Measurements from ENCODE around the gene NUTM2D. TPM values are rescaled to one million over a fixed set of nuclear protein-coding genes. Genes with fewer than 3 reads are reported as not detected.
"Not testable (repeated sequence)": the region's sequence is repeated elsewhere in the genome, so short reads cannot be mapped to it uniquely, and the experiment has no call there.

The NUTM2D gene, protein sequence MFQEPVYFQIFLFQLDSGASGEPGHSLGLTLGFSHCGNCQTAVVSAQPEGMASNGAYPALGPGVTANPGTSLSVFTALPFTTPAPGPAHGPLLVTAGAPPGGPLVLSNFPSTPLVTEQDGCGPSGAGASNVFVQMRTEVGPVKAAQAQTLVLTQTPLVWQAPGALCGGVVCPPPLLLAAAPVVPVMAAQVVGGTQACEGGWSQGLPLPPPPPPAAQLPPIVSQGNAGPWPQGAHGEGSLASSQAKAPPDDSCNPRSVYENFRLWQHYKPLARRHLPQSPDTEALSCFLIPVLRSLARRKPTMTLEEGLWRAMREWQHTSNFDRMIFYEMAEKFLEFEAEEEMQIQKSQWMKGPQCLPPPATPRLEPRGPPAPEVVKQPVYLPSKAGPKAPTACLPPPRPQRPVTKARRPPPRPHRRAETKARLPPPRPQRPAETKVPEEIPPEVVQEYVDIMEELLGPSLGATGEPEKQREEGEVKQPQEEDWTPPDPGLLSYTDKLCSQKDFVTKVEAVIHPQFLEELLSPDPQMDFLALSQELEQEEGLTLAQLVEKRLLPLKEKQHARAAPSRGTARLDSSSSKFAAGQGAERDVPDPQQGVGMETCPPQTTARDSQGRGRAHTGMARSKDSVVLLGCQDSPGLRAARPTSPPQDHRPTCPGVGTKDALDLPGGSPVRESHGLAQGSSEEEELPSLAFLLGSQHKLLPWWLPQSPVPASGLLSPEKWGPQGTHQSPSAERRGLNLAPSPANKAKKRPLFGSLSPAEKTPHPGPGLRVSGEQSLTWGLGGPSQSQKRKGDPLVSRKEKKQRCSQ
- total RNA-seq, result 1 to 10 TPM; 3.7 to 4.0 TPM
- polyA plus RNA-seq (2013, experiment 1 of 2), result 3.8 TPM
- 4.0 TPM for polyA plus RNA-seq (2013, experiment 2 of 2)
- 0.06 to 3.4 (median 1.00) reads per million in 172 experiments for total RNA-seq

DNA sequence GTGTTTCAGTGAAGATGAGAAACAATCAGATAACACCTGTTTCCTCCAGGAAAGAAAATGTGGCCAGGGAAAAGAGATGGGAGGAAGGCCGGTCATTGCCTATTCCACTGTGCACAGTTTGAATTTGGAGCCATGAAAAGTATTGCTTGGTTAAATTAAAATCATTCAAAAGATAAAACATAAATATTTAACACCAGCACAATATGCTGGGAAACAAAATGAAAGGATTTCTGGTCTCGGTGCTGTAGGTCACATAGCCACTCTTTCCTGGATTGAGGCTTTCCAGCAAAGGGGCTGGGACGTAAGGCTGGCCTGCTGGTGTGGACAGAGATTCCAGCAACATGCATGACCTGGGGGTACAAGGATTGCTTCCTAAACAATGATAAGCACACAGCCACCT is at the start of gene NUTM2D:
TSS of gene NUTM2D (plus strand) at position 301 of the 400 bp plus-strand sequence. CDS start 522 bp downstream, outside the sequence.
- H3K9me3 Mint-ChIP-seq; DNase-seq; H3K27ac ChIP-seq (ENCODE audit: low read depth in 1 of 2, low read length in 2 of 2); H3K36me3 ChIP-seq (ENCODE audit: insufficient read depth, low read length); H3K36me3 Mint-ChIP-seq (ENCODE audit: low read depth); H3K4me1 ChIP-seq (ENCODE audit: insufficient read depth, low read length); H3K27me3 Mint-ChIP-seq; ATAC-seq (ENCODE audit: poor library complexity); CTCF ChIA-PET; intact Hi-C loops (cut with DNase I, micrococcal nuclease); H3K27me3 ChIP-seq (ENCODE audit: control insufficient read depth in 1 of 2, insufficient read depth in 2 of 2, low read length in 2 of 2); H3K4me3 Mint-ChIP-seq; H3K27ac Mint-ChIP-seq; H3K4me3 ChIP-seq (ENCODE audit: low read length); H3K4me1 Mint-ChIP-seq (ENCODE audit: low read depth); POLR2A ChIA-PET; H3K9me3 ChIP-seq (ENCODE audit: control insufficient read depth in 1 of 2, insufficient read depth in 1 of 2, low read length in 2 of 2): not testable (repeated sequence)

DNA sequence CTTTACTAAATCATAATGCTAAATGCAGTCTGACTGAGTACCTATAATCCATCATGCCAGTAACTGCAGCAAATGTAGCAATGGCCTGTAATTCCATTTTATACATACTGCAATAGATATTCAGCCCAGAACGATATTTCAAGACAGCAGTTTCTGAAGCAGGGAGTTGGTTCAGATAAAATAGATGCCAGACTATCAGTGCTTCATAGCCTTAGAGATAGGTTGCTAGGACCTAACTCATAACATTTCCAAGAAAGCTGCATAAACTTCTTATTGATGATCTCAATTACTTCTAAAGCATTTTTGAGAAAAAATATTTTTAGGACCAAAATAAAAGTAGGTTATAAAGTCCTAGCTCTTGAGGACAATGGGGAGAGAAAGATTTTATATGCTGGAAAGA is 48.8 kb upstream of the NUTM2D start:
- CTCF ChIA-PET; DNase-seq; ATAC-seq (ENCODE audit: poor library complexity); H3K4me3 ChIP-seq (ENCODE audit: low read length); H3K36me3 ChIP-seq (ENCODE audit: insufficient read depth, low read length); intact Hi-C loops (cut with DNase I, micrococcal nuclease); H3K9me3 ChIP-seq (ENCODE audit: control insufficient read depth in 1 of 2, insufficient read depth in 1 of 2, low read length in 2 of 2); POLR2A ChIA-PET; H3K36me3 Mint-ChIP-seq (ENCODE audit: low read depth); H3K9me3 Mint-ChIP-seq; H3K4me3 Mint-ChIP-seq; H3K27me3 Mint-ChIP-seq; H3K4me1 ChIP-seq (ENCODE audit: insufficient read depth, low read length); H3K27ac Mint-ChIP-seq; H3K4me1 Mint-ChIP-seq (ENCODE audit: low read depth); H3K27me3 ChIP-seq (ENCODE audit: control insufficient read depth in 1 of 2, insufficient read depth in 2 of 2, low read length in 2 of 2); H3K27ac ChIP-seq (ENCODE audit: low read depth in 1 of 2, low read length in 2 of 2): not testable (repeated sequence)

DNA sequence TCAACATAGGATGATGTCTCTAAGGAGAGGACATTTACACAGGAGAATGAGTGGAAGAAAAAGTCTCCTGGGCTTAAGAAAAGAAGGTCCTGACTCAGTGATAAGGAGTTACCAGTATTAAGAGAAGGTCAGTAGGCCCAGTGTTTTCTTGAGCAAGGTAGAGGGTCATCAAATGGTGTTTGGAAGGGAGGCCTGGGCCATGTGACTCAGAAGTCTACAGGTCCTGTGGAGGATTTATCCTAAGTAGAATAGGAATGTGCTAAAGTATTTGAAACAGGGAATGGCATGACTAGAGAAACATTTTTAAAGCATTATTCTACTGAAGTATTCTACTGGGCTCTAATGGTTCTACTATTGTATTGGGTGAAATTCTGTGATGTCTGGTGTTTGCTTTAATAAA is 47.9 kb upstream of the NUTM2D start:
- ATAC-seq (ENCODE audit: poor library complexity), result not testable (repeated sequence)

DNA sequence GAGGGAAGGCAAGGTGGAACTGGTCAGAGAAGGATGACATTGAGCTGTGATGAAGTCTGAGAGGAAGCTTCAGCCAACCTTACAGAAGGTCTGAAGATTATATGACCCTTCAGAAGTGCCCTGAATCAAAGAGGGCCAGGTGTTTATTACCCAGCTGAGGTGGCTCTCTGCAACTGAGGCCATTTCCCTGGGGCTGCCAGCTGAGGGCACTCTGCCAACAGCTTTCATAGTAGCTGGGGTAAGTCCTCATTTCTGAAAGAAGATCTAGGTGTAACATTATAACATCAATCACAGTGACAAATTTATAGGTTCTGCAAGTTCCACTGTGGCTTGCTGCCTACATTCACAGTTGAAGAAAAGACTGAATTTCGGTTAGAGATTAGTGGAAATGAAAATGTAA is 46.0 kb upstream of the NUTM2D start:
- H3K36me3 ChIP-seq (ENCODE audit: insufficient read depth, low read length); H3K4me1 ChIP-seq (ENCODE audit: insufficient read depth, low read length); H3K4me1 Mint-ChIP-seq (ENCODE audit: low read depth); H3K9me3 ChIP-seq (ENCODE audit: control insufficient read depth in 1 of 2, insufficient read depth in 1 of 2, low read length in 2 of 2); H3K27me3 Mint-ChIP-seq; H3K9me3 Mint-ChIP-seq; H3K4me3 ChIP-seq (ENCODE audit: low read length); H3K4me3 Mint-ChIP-seq; H3K27ac Mint-ChIP-seq; H3K27me3 ChIP-seq (ENCODE audit: control insufficient read depth in 1 of 2, insufficient read depth in 2 of 2, low read length in 2 of 2); POLR2A ChIA-PET; H3K27ac ChIP-seq (ENCODE audit: low read depth in 1 of 2, low read length in 2 of 2); intact Hi-C loops (cut with DNase I, micrococcal nuclease); ATAC-seq (ENCODE audit: poor library complexity); CTCF ChIA-PET; H3K36me3 Mint-ChIP-seq (ENCODE audit: low read depth); DNase-seq: not testable (repeated sequence)

More for the DNA sequence above, 47.9 kb upstream of the NUTM2D start:
- H3K9me3 Mint-ChIP-seq; H3K4me3 ChIP-seq (ENCODE audit: low read length); CTCF ChIA-PET; H3K27me3 Mint-ChIP-seq; H3K27ac Mint-ChIP-seq; POLR2A ChIA-PET; DNase-seq; H3K4me3 Mint-ChIP-seq; H3K4me1 Mint-ChIP-seq (ENCODE audit: low read depth); H3K4me1 ChIP-seq (ENCODE audit: insufficient read depth, low read length); H3K36me3 ChIP-seq (ENCODE audit: insufficient read depth, low read length); H3K27ac ChIP-seq (ENCODE audit: low read depth in 1 of 2, low read length in 2 of 2); H3K27me3 ChIP-seq (ENCODE audit: control insufficient read depth in 1 of 2, insufficient read depth in 2 of 2, low read length in 2 of 2); H3K36me3 Mint-ChIP-seq (ENCODE audit: low read depth); H3K9me3 ChIP-seq (ENCODE audit: control insufficient read depth in 1 of 2, insufficient read depth in 1 of 2, low read length in 2 of 2); intact Hi-C loops (cut with DNase I, micrococcal nuclease): not testable (repeated sequence)

DNA sequence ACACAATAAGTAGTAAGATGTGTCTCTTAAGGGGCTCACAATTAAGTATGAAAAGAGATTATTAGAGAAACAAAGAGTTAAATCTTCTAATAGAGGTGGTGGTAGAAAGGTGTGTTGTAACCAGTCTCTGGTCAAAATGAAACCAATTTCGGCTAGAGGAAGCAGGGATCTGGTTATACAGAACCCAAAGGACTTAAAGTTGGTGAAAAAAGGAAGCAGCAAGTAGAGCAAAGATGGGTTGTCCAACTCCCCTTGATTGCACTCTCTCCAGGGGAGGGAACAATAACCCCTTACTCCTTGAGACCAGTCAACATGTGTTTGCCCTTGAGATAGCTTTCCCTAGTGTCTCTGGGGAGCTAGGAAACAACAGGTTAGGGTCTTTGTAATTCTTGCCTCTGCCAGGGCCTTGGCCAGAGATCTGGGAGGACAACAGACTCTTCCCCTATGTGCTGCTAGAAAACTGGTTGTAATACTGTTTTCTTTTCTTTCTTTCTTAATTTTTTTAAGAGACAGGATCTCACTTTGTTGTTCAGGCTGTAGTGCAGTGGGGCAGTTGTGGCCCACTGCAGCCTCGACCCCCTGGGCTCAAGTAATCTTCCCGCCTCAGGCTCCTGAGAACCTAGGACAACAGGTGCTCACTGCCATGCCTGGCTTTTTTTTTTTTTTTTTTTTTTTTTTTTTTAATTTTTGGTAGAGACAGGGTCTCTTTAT is 43.7 kb upstream of the NUTM2D start:
- POLR2A ChIA-PET; H3K36me3 Mint-ChIP-seq (ENCODE audit: low read depth); H3K27me3 ChIP-seq (ENCODE audit: control insufficient read depth in 1 of 2, insufficient read depth in 2 of 2, low read length in 2 of 2); H3K27me3 Mint-ChIP-seq; H3K9me3 Mint-ChIP-seq; intact Hi-C loops (cut with DNase I, micrococcal nuclease); H3K4me3 Mint-ChIP-seq; H3K27ac Mint-ChIP-seq; H3K4me1 ChIP-seq (ENCODE audit: insufficient read depth, low read length); H3K4me3 ChIP-seq (ENCODE audit: low read length); H3K4me1 Mint-ChIP-seq (ENCODE audit: low read depth); H3K9me3 ChIP-seq (ENCODE audit: control insufficient read depth in 1 of 2, insufficient read depth in 1 of 2, low read length in 2 of 2); ATAC-seq (ENCODE audit: poor library complexity); CTCF ChIA-PET; DNase-seq; H3K36me3 ChIP-seq (ENCODE audit: insufficient read depth, low read length); H3K27ac ChIP-seq (ENCODE audit: low read depth in 1 of 2, low read length in 2 of 2): not testable (repeated sequence)

DNA sequence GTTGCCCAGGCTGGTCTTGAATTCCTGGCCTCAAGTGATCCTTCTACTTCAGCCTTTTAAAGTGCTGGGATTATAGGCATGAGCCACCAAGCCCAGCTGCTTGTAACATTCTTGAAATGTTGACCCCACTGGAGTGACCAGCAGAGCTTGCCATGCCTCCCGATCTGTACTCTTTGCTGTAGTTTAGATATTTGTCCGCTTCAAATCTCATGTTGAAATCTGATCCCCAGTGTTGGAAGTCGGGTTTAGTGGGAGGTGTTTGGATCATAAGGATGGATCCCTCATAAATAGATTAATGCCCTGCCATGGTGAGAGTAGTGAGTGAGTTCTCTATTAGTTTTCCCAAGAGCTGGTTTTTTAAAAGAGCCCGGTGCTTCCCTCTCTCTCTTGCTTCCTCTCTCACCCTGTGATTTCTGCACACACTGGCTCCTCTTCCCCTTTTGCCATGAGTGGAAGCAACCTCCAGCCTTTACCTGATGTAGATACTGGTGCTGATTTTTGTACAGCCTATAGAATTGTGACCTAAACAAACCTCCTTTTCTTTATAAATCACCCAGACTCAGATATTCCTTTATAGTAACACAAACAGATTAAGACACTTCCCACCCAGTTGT is 43.1 kb upstream of the NUTM2D start:
- not testable (repeated sequence) for ATAC-seq (ENCODE audit: poor library complexity)

More for the DNA sequence above, 43.1 kb upstream of the NUTM2D start:
- H3K36me3 ChIP-seq (ENCODE audit: insufficient read depth, low read length); H3K9me3 ChIP-seq (ENCODE audit: control insufficient read depth in 1 of 2, insufficient read depth in 1 of 2, low read length in 2 of 2); POLR2A ChIA-PET; H3K9me3 Mint-ChIP-seq; H3K4me1 ChIP-seq (ENCODE audit: insufficient read depth, low read length); H3K4me3 ChIP-seq (ENCODE audit: low read length); H3K27me3 Mint-ChIP-seq; H3K27me3 ChIP-seq (ENCODE audit: control insufficient read depth in 1 of 2, insufficient read depth in 2 of 2, low read length in 2 of 2); H3K4me3 Mint-ChIP-seq; H3K27ac ChIP-seq (ENCODE audit: low read depth in 1 of 2, low read length in 2 of 2); DNase-seq; H3K27ac Mint-ChIP-seq; H3K36me3 Mint-ChIP-seq (ENCODE audit: low read depth); intact Hi-C loops (cut with DNase I, micrococcal nuclease); CTCF ChIA-PET; H3K4me1 Mint-ChIP-seq (ENCODE audit: low read depth): not testable (repeated sequence)

All from CD4-positive, alpha-beta T cell (primary cell).